Kidney epithelial cell (primary cell): ENCODE results near the gene CDK6. TPM values are rescaled to one million over a fixed set of nuclear protein-coding genes. Genes with fewer than 3 reads are reported as not detected.

Experiments
- DNase-seq: peaks from one replicate; pipeline ENCODE4 v3.0.0-alpha.2; 2010; ENCODE audit warnings: low read depth
- H3K27me3 ChIP-seq: 2 replicates; pipeline ENCODE4 v1.6.0; 2011; ENCODE audit warnings: low read length; ENCODE audit not compliant: control insufficient read depth, insufficient read depth
- H3K36me3 ChIP-seq: 2 replicates; pipeline ENCODE4 v1.5.1; 2011; ENCODE audit warnings: low read length; ENCODE audit not compliant: control insufficient read depth, insufficient read depth
- H3K4me3 ChIP-seq: 2 replicates; pipeline ENCODE4 v1.5.1; 2011; ENCODE audit warnings: low read depth, mild to moderate bottlenecking, control low read depth, low read length
- total RNA-seq: library from RNA; depleted of rRNA; stranded (reverse); fragments of >200 nt; gene quantifications from 2 replicates; pipeline ENCODE4 v1.2.3, GENCODE V29; 2015
- TF ChIP-seq, protein P1 (sequence below): IDR thresholded peaks from 2 replicates; pipeline ENCODE4 v1.5.1; 2011; ENCODE audit warnings: mild to moderate bottlenecking, moderate library complexity, low read length, control low read depth, inconsistent platforms; ENCODE audit not compliant: insufficient read depth, poor library complexity, severe bottlenecking

CDK6 gene
- total RNA-seq, 1 donor from 2014 or later: 91.0 TPM

DNA sequence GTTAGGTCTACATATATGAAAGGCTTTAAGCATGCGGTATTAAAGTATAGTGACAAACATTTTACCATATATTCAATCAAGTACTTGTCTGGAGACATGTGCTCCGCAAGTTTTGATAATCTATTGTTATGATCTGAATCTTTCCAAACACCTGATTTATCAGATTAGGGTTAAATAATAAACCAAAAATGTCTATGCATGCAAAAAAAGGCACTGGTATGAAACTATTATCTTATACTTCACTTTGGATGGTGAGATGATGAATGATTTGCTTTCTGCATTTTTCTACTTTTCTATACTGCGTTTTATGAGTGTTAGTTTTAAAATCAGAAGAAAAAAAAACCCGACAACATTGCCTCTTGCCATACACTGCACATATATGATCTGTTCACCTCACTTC is 208.4 kb downstream of the CDK6 start:
- TF ChIP-seq, protein P1, sequence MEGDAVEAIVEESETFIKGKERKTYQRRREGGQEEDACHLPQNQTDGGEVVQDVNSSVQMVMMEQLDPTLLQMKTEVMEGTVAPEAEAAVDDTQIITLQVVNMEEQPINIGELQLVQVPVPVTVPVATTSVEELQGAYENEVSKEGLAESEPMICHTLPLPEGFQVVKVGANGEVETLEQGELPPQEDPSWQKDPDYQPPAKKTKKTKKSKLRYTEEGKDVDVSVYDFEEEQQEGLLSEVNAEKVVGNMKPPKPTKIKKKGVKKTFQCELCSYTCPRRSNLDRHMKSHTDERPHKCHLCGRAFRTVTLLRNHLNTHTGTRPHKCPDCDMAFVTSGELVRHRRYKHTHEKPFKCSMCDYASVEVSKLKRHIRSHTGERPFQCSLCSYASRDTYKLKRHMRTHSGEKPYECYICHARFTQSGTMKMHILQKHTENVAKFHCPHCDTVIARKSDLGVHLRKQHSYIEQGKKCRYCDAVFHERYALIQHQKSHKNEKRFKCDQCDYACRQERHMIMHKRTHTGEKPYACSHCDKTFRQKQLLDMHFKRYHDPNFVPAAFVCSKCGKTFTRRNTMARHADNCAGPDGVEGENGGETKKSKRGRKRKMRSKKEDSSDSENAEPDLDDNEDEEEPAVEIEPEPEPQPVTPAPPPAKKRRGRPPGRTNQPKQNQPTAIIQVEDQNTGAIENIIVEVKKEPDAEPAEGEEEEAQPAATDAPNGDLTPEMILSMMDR: no peak
- Histone ChIP-seq H3K36me3 (peaks cover 2% of the 10 kb centered on the region), H3K27me3 (no peaks in the 10 kb centered on the region), H3K4me3 (no peak overlapping the region)
- DNase-seq: no peak

DNA sequence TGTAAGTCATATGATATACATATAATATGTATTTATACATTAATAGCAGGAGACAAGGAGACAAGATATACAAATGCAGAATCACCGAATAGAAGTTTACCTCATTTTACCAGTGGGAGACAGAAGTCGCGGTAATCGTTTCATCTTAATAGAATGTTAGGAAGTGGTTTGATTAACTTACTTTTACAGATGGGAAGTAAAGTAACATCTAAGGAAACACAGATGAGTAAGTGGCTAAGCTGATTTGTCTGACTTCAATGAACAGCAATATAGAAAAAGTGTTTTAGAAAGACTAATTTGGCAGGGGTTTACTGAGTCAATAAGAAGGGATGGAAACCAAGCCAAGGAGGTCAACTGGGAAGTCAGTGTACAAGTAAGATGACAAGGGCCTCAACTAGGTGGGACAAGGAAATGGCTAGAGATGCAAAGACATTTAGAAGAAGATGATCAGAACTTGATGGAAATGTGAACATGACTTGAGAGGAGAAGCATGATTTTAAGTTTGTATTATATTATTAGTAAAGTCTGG is 210.0 kb downstream of the CDK6 start:
- Histone ChIP-seq H3K36me3 (peaks cover 2% of the 10 kb centered on the region), H3K27me3 (no peaks in the 10 kb centered on the region), H3K4me3 (no peak overlapping the region)
- TF ChIP-seq, protein P1: no peak
- no peak for DNase-seq

DNA sequence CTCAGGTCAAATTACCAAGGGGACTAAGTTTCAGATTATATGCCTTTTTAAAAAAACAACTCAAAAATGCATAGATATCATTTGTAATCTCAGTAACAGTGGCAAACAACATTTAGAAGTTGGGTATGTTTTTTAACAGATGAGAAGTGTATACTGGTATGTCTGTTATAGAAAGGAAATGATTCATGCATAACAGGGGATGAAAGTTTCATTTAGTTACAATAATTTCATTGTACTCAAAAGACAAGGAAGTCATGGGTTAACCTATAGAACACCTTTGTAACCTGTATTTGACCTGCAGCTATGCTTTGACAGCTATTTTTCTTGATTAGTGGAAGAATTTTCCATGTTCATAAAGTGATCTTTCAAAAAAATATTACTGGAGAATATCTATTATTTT is 210.8 kb downstream of the CDK6 start:
- H3K4me3 ChIP-seq: no peak overlapping the region
- no peaks in the 10 kb centered on the region for H3K27me3 ChIP-seq
- DNase-seq: no peak
- TF ChIP-seq, protein P1: no peak
- H3K36me3 ChIP-seq: peaks cover 2% of the 10 kb centered on the region

DNA sequence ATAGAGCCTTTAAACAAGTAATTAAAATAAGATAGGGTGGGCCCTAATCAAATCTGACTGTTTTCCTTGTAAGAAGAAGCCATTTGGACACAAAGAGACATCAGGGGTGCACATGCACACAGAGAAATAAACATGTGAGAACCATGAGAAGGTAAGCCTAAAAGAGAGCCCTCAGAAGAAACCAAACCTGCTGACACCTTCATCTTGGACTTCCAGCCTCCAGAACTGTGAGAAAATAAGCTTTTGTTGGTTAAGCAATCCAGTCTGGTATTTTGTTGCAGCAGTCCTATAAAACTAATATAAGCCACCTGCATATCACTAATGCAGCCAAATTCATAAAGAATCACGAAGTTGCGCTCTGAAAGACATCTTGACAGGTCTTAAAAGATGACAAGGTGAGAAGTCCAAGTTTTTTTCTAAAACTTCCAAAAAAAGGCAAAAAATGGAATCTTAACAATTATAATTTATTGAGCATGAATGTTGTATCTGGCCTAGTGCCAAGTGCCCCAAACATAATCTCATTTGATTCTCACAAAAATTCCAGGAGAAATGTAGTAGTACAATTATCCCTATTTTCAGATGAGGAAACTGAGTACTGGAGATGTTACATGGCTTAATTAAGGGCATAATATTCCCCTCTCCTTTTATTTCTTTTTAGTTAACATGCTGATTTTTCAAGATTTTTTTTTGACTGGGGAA is 211.9 kb downstream of the CDK6 start:
- Histone ChIP-seq H3K27me3 (no peaks in the 10 kb centered on the region), H3K36me3 (no peaks in the 10 kb centered on the region), H3K4me3 (no peak overlapping the region)
- TF ChIP-seq, protein P1: no peak
- DNase-seq: no peak

DNA sequence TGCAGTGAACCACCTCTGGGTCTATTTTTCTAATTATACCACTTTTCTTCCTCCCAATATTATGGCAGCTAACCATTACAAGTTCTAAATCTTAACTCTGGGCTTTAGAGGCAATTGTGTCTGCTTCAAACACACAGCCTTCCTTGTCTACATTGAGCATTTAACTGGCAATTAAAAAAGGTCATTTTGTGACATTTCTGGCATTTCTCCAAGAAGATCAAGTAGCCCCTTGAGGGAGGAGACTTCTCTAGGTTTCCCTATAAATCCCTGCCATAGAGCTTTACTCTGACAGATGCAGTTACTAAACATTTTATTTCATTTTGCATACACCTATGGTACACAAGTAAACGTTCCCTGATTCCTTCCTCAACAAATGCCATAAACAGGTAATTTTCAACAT is 212.8 kb downstream of the CDK6 start:
- Histone ChIP-seq H3K27me3 (no peaks in the 10 kb centered on the region), H3K36me3 (no peaks in the 10 kb centered on the region), H3K4me3 (no peak overlapping the region)
- TF ChIP-seq, protein P1: no peak
- DNase-seq: no peak

DNA sequence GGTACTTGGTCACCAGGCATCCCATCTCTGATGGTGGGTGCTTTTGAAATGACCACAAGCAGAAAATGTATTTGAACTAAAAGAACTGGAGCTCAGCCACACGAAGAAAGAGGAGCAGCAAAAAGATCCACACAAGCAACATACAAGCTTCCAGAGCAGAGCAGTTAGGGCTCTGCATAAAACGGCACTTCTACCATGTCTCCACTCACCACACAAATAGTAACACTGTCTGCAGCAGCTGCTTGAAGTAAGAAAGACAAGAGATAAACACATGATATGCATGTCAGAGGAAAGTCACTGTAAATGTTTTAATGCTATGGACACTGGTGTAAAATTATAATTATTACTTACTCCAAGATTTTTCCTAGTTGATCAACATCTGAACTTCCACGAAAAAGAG is 213.7 kb downstream of the CDK6 start:
- H3K27me3 ChIP-seq: no peaks in the 10 kb centered on the region

More for the DNA sequence above, 213.7 kb downstream of the CDK6 start:
- no peak for DNase-seq
- Histone ChIP-seq H3K4me3 (no peak overlapping the region), H3K36me3 (no peaks in the 10 kb centered on the region)
- TF ChIP-seq, protein P1: no peak
